Mammary epithelial cell (primary cell): Measurements from ENCODE around the gene FGD6.

Experiments used
- EZH2 ChIP-seq: IDR thresholded peaks from 2 replicates; pipeline ENCODE4 v1.6.1; 2012; ENCODE audit warnings: low read length, inconsistent platforms, borderline replicate concordance
- TF ChIP-seq, protein P1 (sequence below), 2 donors: IDR thresholded peaks in 1 of 2; conservative IDR thresholded peaks in 1 of 2; 2 replicates each; pipeline ENCODE4 v1.5.1; 2011 to 2012; ENCODE audit warnings: inconsistent platforms in 2 of 2, low read length in 2 of 2, mild to moderate bottlenecking in 2 of 2, control low read depth in 1 of 2, low read depth in 1 of 2; ENCODE audit not compliant: insufficient read depth in 1 of 2; ENCODE audit errors: extremely low read depth in 1 of 2

DNA sequence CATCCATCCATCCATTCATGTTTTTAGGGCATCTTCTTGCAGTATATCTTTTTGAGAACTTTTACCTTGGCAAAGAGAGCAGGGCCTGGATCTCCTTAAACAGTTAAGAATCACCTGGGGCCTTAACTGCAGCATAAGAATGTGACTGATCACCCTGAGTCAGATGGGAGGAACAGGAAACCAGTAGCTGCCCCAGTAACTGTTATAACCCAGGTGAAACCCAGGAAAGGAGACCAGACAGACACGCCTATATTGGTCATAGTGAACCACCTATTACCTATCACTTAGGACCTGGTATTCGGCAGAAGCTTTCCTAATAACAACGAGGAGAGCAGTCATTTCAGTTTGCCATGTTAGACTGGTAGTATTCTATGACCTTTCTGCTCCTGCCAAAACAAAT, 100.5 kb downstream of the FGD6 start:
- TF ChIP-seq, protein P1, sequence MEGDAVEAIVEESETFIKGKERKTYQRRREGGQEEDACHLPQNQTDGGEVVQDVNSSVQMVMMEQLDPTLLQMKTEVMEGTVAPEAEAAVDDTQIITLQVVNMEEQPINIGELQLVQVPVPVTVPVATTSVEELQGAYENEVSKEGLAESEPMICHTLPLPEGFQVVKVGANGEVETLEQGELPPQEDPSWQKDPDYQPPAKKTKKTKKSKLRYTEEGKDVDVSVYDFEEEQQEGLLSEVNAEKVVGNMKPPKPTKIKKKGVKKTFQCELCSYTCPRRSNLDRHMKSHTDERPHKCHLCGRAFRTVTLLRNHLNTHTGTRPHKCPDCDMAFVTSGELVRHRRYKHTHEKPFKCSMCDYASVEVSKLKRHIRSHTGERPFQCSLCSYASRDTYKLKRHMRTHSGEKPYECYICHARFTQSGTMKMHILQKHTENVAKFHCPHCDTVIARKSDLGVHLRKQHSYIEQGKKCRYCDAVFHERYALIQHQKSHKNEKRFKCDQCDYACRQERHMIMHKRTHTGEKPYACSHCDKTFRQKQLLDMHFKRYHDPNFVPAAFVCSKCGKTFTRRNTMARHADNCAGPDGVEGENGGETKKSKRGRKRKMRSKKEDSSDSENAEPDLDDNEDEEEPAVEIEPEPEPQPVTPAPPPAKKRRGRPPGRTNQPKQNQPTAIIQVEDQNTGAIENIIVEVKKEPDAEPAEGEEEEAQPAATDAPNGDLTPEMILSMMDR (conservative IDR thresholded peaks at IDR 0.05 in 1 of 2, IDR thresholded peaks at IDR 0.05 in 1 of 2; ENCODE audit: extremely low read depth in 1 of 2, insufficient read depth in 1 of 2, low read depth in 1 of 2, low read length in 2 of 2): no peak
- no peak for TF ChIP-seq EZH2
